H1 (cell line): ENCODE measurements around the gene TUT7. TPM values are rescaled to one million over a fixed set of nuclear protein-coding genes. Genes with fewer than 3 reads are reported as not detected.

ENCODE experiments used
- CTCF ChIA-PET: fragments of 300-600 bp; sonication (Branson Sonifier 250); formaldehyde crosslinking; loops from one replicate; lab custom pipeline; 2021; ENCODE audit not compliant: partially characterized antibody; lab: Charles Lee
- POLR2A ChIA-PET: fragments of 300-600 bp; sonication (Branson Sonifier 250); formaldehyde crosslinking; loops from one replicate; lab custom pipeline; 2021; ENCODE audit warnings: inconsistent platforms; ENCODE audit not compliant: partially characterized antibody; lab: Charles Lee
- DNase-seq, 2 experiments: peaks; one replicate each; pipeline versions ENCODE4 v3.0.0 to v3.0.0-alpha.2; 2010 to 2022; ENCODE audit warnings: low spot score in 2 of 2, low read depth in 1 of 2, mixed read lengths in 1 of 2
- FAIRE-seq: peaks from 2 replicates; lab custom pipeline; 2011; peaks lifted over from hg19 to GRCh38; lab: Jason Lieb, UNC
- H2AFZ ChIP-seq: 2 replicates; pipeline ENCODE4 v1.8.1; 2012; ENCODE audit warnings: low read length, inconsistent platforms
- H2AK5ac ChIP-seq: 2 replicates; pipeline ENCODE4 v1.6.1; 2013; ENCODE audit warnings: low read depth, low read length
- H2BK120ac ChIP-seq: replicated peaks from 2 replicates; pipeline ENCODE3; 2013; ENCODE audit warnings: low read depth, low read length, inconsistent platforms
- H2BK12ac ChIP-seq: 2 replicates; pipeline ENCODE4 v1.6.1; 2013; ENCODE audit warnings: low read depth, low read length
- H2BK15ac ChIP-seq: 2 replicates; pipeline ENCODE4 v1.6.1; 2013; ENCODE audit warnings: low read length
- H2BK20ac ChIP-seq: 2 replicates; pipeline ENCODE4 v1.6.1; 2013; ENCODE audit warnings: low read length
- H2BK5ac ChIP-seq: 2 replicates; pipeline ENCODE4 v1.6.1; 2013; ENCODE audit warnings: low read depth, low read length
- H3K14ac ChIP-seq: 2 replicates; pipeline ENCODE4 v1.6.1; 2013; ENCODE audit warnings: inconsistent platforms; ENCODE audit not compliant: insufficient read length
- H3K18ac ChIP-seq: 2 replicates; pipeline ENCODE4 v1.6.1; 2013; ENCODE audit warnings: low read length; ENCODE audit errors: extremely low read depth
- H3K23ac ChIP-seq: 2 replicates; pipeline ENCODE4 v1.6.1; 2013; ENCODE audit warnings: inconsistent platforms; ENCODE audit not compliant: insufficient read length
- H3K23me2 ChIP-seq: 2 replicates; pipeline ENCODE4 v1.6.1; 2013; ENCODE audit warnings: low read depth, low read length
- H3K27ac ChIP-seq: 2 replicates; pipeline ENCODE4 v1.6.1; 2011; ENCODE audit warnings: low read depth, low read length, inconsistent platforms
- H3K27me3 ChIP-seq, 4 experiments: replicated peaks in 1 of 4; 1 replicate in 1 of 4; 2 replicates in 3 of 4; pipeline versions ENCODE4 v1.6.1 to v1.8.1; 2011 to 2013; ENCODE audit warnings: low read length in 3 of 4, mild to moderate bottlenecking in 3 of 4, inconsistent platforms in 2 of 4, mixed read lengths in 2 of 4, moderate library complexity in 1 of 4; ENCODE audit not compliant: control insufficient read depth in 3 of 4, insufficient read depth in 3 of 4; ENCODE audit errors: extremely low read depth in 1 of 4
- H3K36me3 ChIP-seq, 4 experiments: 2 replicates each; pipeline versions ENCODE4 v1.6.1 to v1.8.1; 2011 to 2013; ENCODE audit warnings: mild to moderate bottlenecking in 4 of 4, low read length in 3 of 4, moderate library complexity in 2 of 4, control low read depth in 1 of 4, inconsistent platforms in 1 of 4; ENCODE audit not compliant: insufficient read depth in 4 of 4, control insufficient read depth in 2 of 4
- H3K4ac ChIP-seq: replicated peaks from 2 replicates; pipeline ENCODE3; 2013; ENCODE audit warnings: low read length, low read depth, mixed read lengths, inconsistent platforms; ENCODE audit not compliant: insufficient read length
- H3K4me1 ChIP-seq, 4 experiments: replicated peaks in 1 of 4; 1 replicate in 1 of 4; 2 replicates in 3 of 4; pipeline versions ENCODE4 v1.6.1 to v1.8.1; 2011 to 2013; ENCODE audit warnings: low read length in 3 of 4, inconsistent platforms in 2 of 4, mixed read lengths in 1 of 4; ENCODE audit not compliant: insufficient read depth in 4 of 4, control insufficient read depth in 3 of 4
- H3K4me2 ChIP-seq, 2 experiments: 2 replicates each; pipeline versions ENCODE4 v1.6.1 to v1.8.1; 2011 to 2013; ENCODE audit warnings: low read depth in 2 of 2, low read length in 2 of 2, control low read depth in 1 of 2, inconsistent platforms in 1 of 2, mild to moderate bottlenecking in 1 of 2; ENCODE audit not compliant: insufficient read depth in 1 of 2
- H3K4me3 ChIP-seq, 4 experiments: fragments of 200-600, 300-600 bp in 1 of 4; sonication (generic), shearing (Covaris generic), sonication (Bioruptor Twin) in 1 of 4; 2 replicates each; pipeline versions ENCODE4 v1.5.1 to v1.8.1; 2011 to 2016; ENCODE audit warnings: low read length in 4 of 4, low read depth in 3 of 4, control low read depth in 2 of 4, inconsistent platforms in 2 of 4, mild to moderate bottlenecking in 2 of 4, mixed read lengths in 1 of 4, moderate library complexity in 1 of 4; ENCODE audit not compliant: insufficient read depth in 2 of 4; ENCODE audit errors: extremely low read depth in 1 of 4
- H3K56ac ChIP-seq: replicated peaks from 2 replicates; pipeline ENCODE3; 2013; ENCODE audit warnings: low read depth, mild to moderate bottlenecking, mixed read lengths, low read length, inconsistent platforms; ENCODE audit not compliant: insufficient read length
- H3K79me1 ChIP-seq: 2 replicates; pipeline ENCODE4 v1.6.1; 2013; ENCODE audit warnings: low read depth, low read length, control low read depth
- H3K79me2 ChIP-seq, 2 experiments: 2 replicates each; pipeline versions ENCODE4 v1.6.1 to v1.8.1; 2012 to 2013; ENCODE audit warnings: low read length in 2 of 2, mild to moderate bottlenecking in 2 of 2, inconsistent platforms in 1 of 2; ENCODE audit not compliant: insufficient read depth in 2 of 2, control insufficient read depth in 1 of 2
- H3K9ac ChIP-seq, 4 experiments: replicated peaks in 1 of 4; 1 replicate in 1 of 4; 2 replicates in 3 of 4; pipeline versions ENCODE4 v1.6.1 to v1.8.1; 2011 to 2013; ENCODE audit warnings: low read depth in 3 of 4, low read length in 3 of 4, control low read depth in 2 of 4, mild to moderate bottlenecking in 2 of 4, moderate library complexity in 2 of 4, inconsistent platforms in 1 of 4; ENCODE audit errors: extremely low read depth in 1 of 4
- H3K9me3 ChIP-seq, 2 experiments: 2 replicates each; pipeline versions ENCODE4 v1.6.1 to v1.8.1; 2012 to 2013; ENCODE audit warnings: mild to moderate bottlenecking in 2 of 2, moderate library complexity in 2 of 2, control low read depth in 1 of 2, inconsistent platforms in 1 of 2, low read depth in 1 of 2, low read length in 1 of 2, mixed read lengths in 1 of 2; ENCODE audit not compliant: insufficient read depth in 2 of 2
- H4K20me1 ChIP-seq, 2 experiments: replicated peaks in 1 of 2; 2 replicates each; pipeline versions ENCODE3 to v1.8.1; 2011 to 2013; ENCODE audit warnings: inconsistent platforms in 2 of 2, low read length in 2 of 2, mild to moderate bottlenecking in 1 of 2; ENCODE audit not compliant: insufficient read depth in 2 of 2, control insufficient read depth in 1 of 2
- H4K5ac ChIP-seq: 2 replicates; pipeline ENCODE4 v1.6.1; 2013; ENCODE audit warnings: low read length, low read depth, mixed read lengths, inconsistent platforms; ENCODE audit not compliant: insufficient read length
- H4K8ac ChIP-seq: 2 replicates; pipeline ENCODE4 v1.8.0; 2013; ENCODE audit warnings: mild to moderate bottlenecking, moderate library complexity, low read length, inconsistent platforms; ENCODE audit not compliant: insufficient read depth; ENCODE audit errors: extremely low read depth
- H4K91ac ChIP-seq: replicated peaks from 2 replicates; pipeline ENCODE3; 2013; ENCODE audit warnings: low read length, mixed read lengths, inconsistent platforms; ENCODE audit not compliant: insufficient read length
- EGR1 ChIP-seq: IDR thresholded peaks from 2 replicates; pipeline ENCODE4 v1.6.1; 2011; ENCODE audit warnings: low read depth, low read length, borderline replicate concordance
- HDAC2 ChIP-seq, 2 experiments: fragments of 300-600 bp in 1 of 2; sonication (generic) in 1 of 2; IDR thresholded peaks; 2 replicates each; pipeline ENCODE4 v1.6.1; 2011 to 2012; ENCODE audit warnings: low read depth in 2 of 2, low read length in 2 of 2, mild to moderate bottlenecking in 2 of 2, moderate library complexity in 2 of 2, borderline replicate concordance in 1 of 2, inconsistent platforms in 1 of 2
- HDAC6 ChIP-seq: IDR thresholded peaks from one replicate; pipeline ENCODE4 v1.7.1; 2012; ENCODE audit warnings: low read depth, mild to moderate bottlenecking, inconsistent platforms, low read length, moderate library complexity
- MAFK ChIP-seq: IDR thresholded peaks from 2 replicates; pipeline ENCODE4 v1.6.1; 2012; ENCODE audit warnings: low read depth, mild to moderate bottlenecking, improper control_type of control experiment, low read length
- NRF1 ChIP-seq: IDR thresholded peaks from 2 replicates; pipeline ENCODE4 v1.6.1; 2011; ENCODE audit warnings: mild to moderate bottlenecking, low read depth, low read length, improper control_type of control experiment
- SIN3A ChIP-seq, 2 experiments: IDR thresholded peaks in 1 of 2; conservative IDR thresholded peaks in 1 of 2; 2 replicates each; pipeline ENCODE4 v1.6.1; 2011 to 2012; ENCODE audit warnings: low read length in 2 of 2, improper control_type of control experiment in 1 of 2, low read depth in 1 of 2, mild to moderate bottlenecking in 1 of 2
- USF2 ChIP-seq: IDR thresholded peaks from 2 replicates; pipeline ENCODE4 v1.6.1; 2011; ENCODE audit warnings: low read length, improper control_type of control experiment
- WGBS, 2 experiments: shearing (Covaris generic) in 1 of 2; methylation state at CpG; one replicate each; pipeline versions ENCODE4 v1.1.6 to v1.1.7; 2013 to 2015; ENCODE audit warnings: low lambda C conversion rate in 2 of 2, mixed read lengths in 2 of 2, inconsistent platforms in 1 of 2, low coverage in 1 of 2, missing lambda C conversion rate in 1 of 2; ENCODE audit not compliant: insufficient replicate concordance in 2 of 2, insufficient coverage in 1 of 2, insufficient read length in 1 of 2; ENCODE audit errors: extremely low coverage in 1 of 2, missing lambda C conversion rate in 1 of 2; 5-methylcytosine and 5-hydroxymethylcytosine counted together
- polyA plus RNA-seq, 7 experiments: library from polyadenylated mRNA; depleted of rRNA in 3 of 7; stranded (reverse) in 5 of 7; unstranded in 2 of 7; fragments of >200 nt in 5 of 7; fragments of 200-250 nt in 2 of 7; gene quantifications; 1 replicate in 5 of 7; 2 replicates in 1 of 7; 4 replicates in 1 of 7; pipeline versions ENCODE4 v1.2.1 to v1.2.3, GENCODE V29; 2011 to 2013; ENCODE audit warnings: missing spikeins in 2 of 7, mixed read lengths in 2 of 7
- total RNA-seq: library from RNA; stranded (reverse); fragmentation: NEBNext Ultra II Directional; extraction: Animal tissue kit (Norgen Biotek cat#: 25700); gene quantifications from 2 replicates; pipeline ENCODE4 v1.2.1, GENCODE V29; 2021

TUT7 gene
- total and polyA plus RNA-seq, 2 of the 8 experiments (the other 6 are each of a cell fraction or from before 2014, with no cell fraction given): 4.8 to 19.3 TPM

- 86% methylated on average over 2 of the region's 2 CpGs; no CpG with 5 or more reads in 1 of the 2 experiments for WGBS, 2 experiments
- Histone ChIP-seq H3K23ac (no peak overlapping the region), H3K79me2 (no peaks in the 10 kb centered on the region), H2AK5ac (no peak overlapping the region), H2BK120ac (no peak overlapping the region), H3K36me3 (peaks cover 3 to 73% (median 33%) of the 10 kb centered on the region in 4 experiments), H3K9ac (no peak overlapping the region), H2BK15ac (no peak overlapping the region), H3K14ac (no peak overlapping the region), H2BK20ac (no peak overlapping the region), H3K4me3 (no peak overlapping the region), H3K4ac (no peak overlapping the region), H3K23me2 (no peaks in the 10 kb centered on the region), H4K5ac (no peak overlapping the region), H3K4me1 (peaks cover 0 to 7% (median 1%) of the 10 kb centered on the region in 4 experiments; a peak in 2 of 7 replicates)
- CTCF ChIA-PET: interaction anchor here (0.7 kb wide), 1 partner anchor 517 kb away, joined by 3 read pairs; no protein-coding TSS in a partner anchor
- TF ChIP-seq HDAC6 (no peak), MAFK (no peak), USF2 (no peak), NRF1 (no peak), SIN3A (conservative IDR thresholded peaks at IDR 0.05 in 1 of 2, IDR thresholded peaks at IDR 0.05 in 1 of 2; ENCODE audit: low read depth in 1 of 2, low read length in 2 of 2) (no peak), EGR1 (no peak), HDAC2 (IDR thresholded peaks at IDR 0.05; ENCODE audit: borderline replicate concordance in 1 of 2, low read depth in 2 of 2, low read length in 2 of 2) (no peak)
- TF ChIP-seq, all 59 proteins: peak for 0
- Histone ChIP-seq H4K8ac (no peak overlapping the region), H4K20me1 (peaks cover 2 to 7% of the 10 kb centered on the region in 2 experiments), H3K4me2 (no peak overlapping the region), H4K91ac (no peak overlapping the region), H3K27me3 (no peaks in the 10 kb centered on the region), H3K79me1 (no peaks in the 10 kb centered on the region), H2BK5ac (no peak overlapping the region), H3K18ac (no peak overlapping the region), H3K27ac (no peak overlapping the region), H3K56ac (no peak overlapping the region), H2BK12ac (no peak overlapping the region), H2AFZ (no peak overlapping the region), H3K9me3 (no peaks in the 10 kb centered on the region)
- DNase-seq (no peak), FAIRE-seq (no peak)
- POLR2A ChIA-PET: no interaction called here
Measured at GRCh38 chr9:86324308-86324707, 29.9 kb downstream of the TUT7 start.
